CD14-positive monocyte (primary cell): ENCODE measurements around the gene HOXB3. TPM values are rescaled to one million over a fixed set of nuclear protein-coding genes. Genes with fewer than 3 reads are reported as not detected.

Source experiments
- DNase-seq, 3 donors: peaks; one replicate each; pipeline ENCODE4 v3.0.0-alpha.2; 2011 to 2022
- H2AFZ ChIP-seq: 2 replicates; pipeline ENCODE4 v1.6.0; 2012; ENCODE audit warnings: mild to moderate bottlenecking, low read depth, low read length, inconsistent platforms; ENCODE audit not compliant: insufficient read depth, poor library complexity, severe bottlenecking
- H3K27ac ChIP-seq, 2 donors: 1 replicate in 1 of 2; 2 replicates in 1 of 2; pipeline ENCODE4 v1.5.1; 2012 to 2013; ENCODE audit warnings: low read length in 2 of 2, control low read depth in 1 of 2, inconsistent platforms in 1 of 2, low read depth in 1 of 2, mild to moderate bottlenecking in 1 of 2
- H3K27me3 ChIP-seq, 2 donors: one replicate each; pipeline versions ENCODE4 v1.6.0 to v1.6.1; 2011 to 2013; ENCODE audit warnings: low read length in 2 of 2; ENCODE audit not compliant: control insufficient read depth in 2 of 2, insufficient read depth in 2 of 2
- H3K36me3 ChIP-seq, 2 donors: replicated peaks in 1 of 2; 1 replicate in 1 of 2; 2 replicates in 1 of 2; pipeline versions ENCODE4 v1.5.1 to v1.6.1; 2012 to 2013; ENCODE audit warnings: low read length in 2 of 2, control low read depth in 1 of 2, inconsistent platforms in 1 of 2, mild to moderate bottlenecking in 1 of 2; ENCODE audit not compliant: insufficient read depth in 2 of 2, control insufficient read depth in 1 of 2
- H3K4me1 ChIP-seq, 2 donors: 1 replicate in 1 of 2; 2 replicates in 1 of 2; pipeline versions ENCODE4 v1.5.1 to v1.6.1; 2012 to 2013; ENCODE audit warnings: low read length in 2 of 2, control low read depth in 1 of 2, inconsistent platforms in 1 of 2, mild to moderate bottlenecking in 1 of 2, moderate library complexity in 1 of 2; ENCODE audit not compliant: insufficient read depth in 2 of 2, control insufficient read depth in 1 of 2
- H3K4me2 ChIP-seq: replicated peaks from 2 replicates; pipeline ENCODE3; 2012; ENCODE audit warnings: low read length, moderate library complexity, mild to moderate bottlenecking; ENCODE audit not compliant: poor library complexity, severe bottlenecking; ENCODE audit errors: extremely low read depth
- H3K4me3 ChIP-seq, 3 experiments: fragments of 200-600 bp in 1 of 3; sonication (generic) in 1 of 3; replicated peaks in 1 of 3; 1 replicate in 2 of 3; 2 replicates in 1 of 3; pipeline ENCODE4 v1.5.1; 2011 to 2013; ENCODE audit warnings: low read length in 3 of 3, mild to moderate bottlenecking in 3 of 3, control low read depth in 2 of 3, low read depth in 2 of 3, inconsistent platforms in 1 of 3, moderate library complexity in 1 of 3
- H3K79me2 ChIP-seq: 2 replicates; pipeline ENCODE4 v1.6.0; 2012; ENCODE audit warnings: mild to moderate bottlenecking, control low read depth, inconsistent platforms, low read length, moderate library complexity; ENCODE audit not compliant: insufficient read depth
- H3K9ac ChIP-seq: 2 replicates; pipeline ENCODE4 v1.6.0; 2017; ENCODE audit warnings: low read length, mild to moderate bottlenecking; ENCODE audit not compliant: insufficient read depth, poor library complexity, severe bottlenecking
- H3K9me3 ChIP-seq, 2 donors: replicated peaks in 1 of 2; 1 replicate in 1 of 2; 2 replicates in 1 of 2; pipeline versions ENCODE4 v1.5.1 to v1.6.1; 2012 to 2013; ENCODE audit warnings: low read length in 2 of 2, control low read depth in 1 of 2; ENCODE audit not compliant: control insufficient read depth in 1 of 2, insufficient read depth in 1 of 2
- H4K20me1 ChIP-seq: 2 replicates; pipeline ENCODE4 v1.6.0; 2012; ENCODE audit warnings: mild to moderate bottlenecking, low read length, control low read depth, moderate library complexity; ENCODE audit not compliant: insufficient read depth
- H3K27ac Mint-ChIP-seq, 7 donors: one replicate each; pipeline ENCODE4 v1.8.0; 2020; ENCODE audit warnings: mild to moderate bottlenecking in 7 of 7, mixed read lengths in 7 of 7, moderate library complexity in 6 of 7, inconsistent platforms in 2 of 7
- H3K27me3 Mint-ChIP-seq, 3 donors: one replicate each; pipeline ENCODE4 v1.8.0; 2021 to 2022; ENCODE audit warnings: low read depth in 3 of 3, mild to moderate bottlenecking in 3 of 3, mixed read lengths in 3 of 3, moderate library complexity in 3 of 3, inconsistent platforms in 1 of 3
- H3K36me3 Mint-ChIP-seq, 2 donors: one replicate each; pipeline ENCODE4 v1.8.0; 2020; ENCODE audit warnings: mixed read lengths in 2 of 2, inconsistent platforms in 1 of 2, mild to moderate bottlenecking in 1 of 2
- H3K4me1 Mint-ChIP-seq: one replicate; pipeline ENCODE4 v1.8.0; 2020; ENCODE audit warnings: mild to moderate bottlenecking, mixed read lengths
- H3K4me3 Mint-ChIP-seq, 2 donors: one replicate each; pipeline ENCODE4 v1.8.0; 2020; ENCODE audit warnings: mild to moderate bottlenecking in 2 of 2, mixed read lengths in 2 of 2, moderate library complexity in 1 of 2
- H3K9me3 Mint-ChIP-seq, 7 donors: one replicate each; pipeline ENCODE4 v1.8.0; 2020 to 2022; ENCODE audit warnings: mixed read lengths in 7 of 7, mild to moderate bottlenecking in 6 of 7, moderate library complexity in 6 of 7, inconsistent platforms in 2 of 7
- WGBS: methylation state at CpG from one replicate; pipeline ENCODE4 v1.1.5; 2013; ENCODE audit warnings: missing lambda C conversion rate; ENCODE audit not compliant: insufficient coverage; 5-methylcytosine and 5-hydroxymethylcytosine counted together
- intact Hi-C, 2 donors: fragments of 100-400 bp; cut with micrococcal nuclease; formaldehyde crosslinking; loops; one replicate each; pipeline versions ENCODE4 v1.15.0 to v1.15.1; 2023
- polyA plus RNA-seq, 3 donors: library from polyadenylated mRNA; depleted of rRNA in 1 of 3; unstranded in 2 of 3; stranded (reverse) in 1 of 3; fragments of 300-500 nt in 2 of 3; fragments of >200 nt in 1 of 3; fragmentation: Illumina TruSeq in 2 of 3; gene quantifications; 1 replicate in 2 of 3; 2 replicates in 1 of 3; pipeline ENCODE4 v1.2.3, GENCODE V29; 2012 to 2021
- TF ChIP-seq, protein P1 (sequence below): fragments of 200-600 bp; IDR thresholded peaks from one replicate; pipeline ENCODE4 v1.8.0; 2022; ENCODE audit warnings: antibody characterized with exemption, mild to moderate bottlenecking

Gene HOXB3
- polyA plus RNA-seq, 3 donors = 0.56 TPM; not detected in 2

DNA sequence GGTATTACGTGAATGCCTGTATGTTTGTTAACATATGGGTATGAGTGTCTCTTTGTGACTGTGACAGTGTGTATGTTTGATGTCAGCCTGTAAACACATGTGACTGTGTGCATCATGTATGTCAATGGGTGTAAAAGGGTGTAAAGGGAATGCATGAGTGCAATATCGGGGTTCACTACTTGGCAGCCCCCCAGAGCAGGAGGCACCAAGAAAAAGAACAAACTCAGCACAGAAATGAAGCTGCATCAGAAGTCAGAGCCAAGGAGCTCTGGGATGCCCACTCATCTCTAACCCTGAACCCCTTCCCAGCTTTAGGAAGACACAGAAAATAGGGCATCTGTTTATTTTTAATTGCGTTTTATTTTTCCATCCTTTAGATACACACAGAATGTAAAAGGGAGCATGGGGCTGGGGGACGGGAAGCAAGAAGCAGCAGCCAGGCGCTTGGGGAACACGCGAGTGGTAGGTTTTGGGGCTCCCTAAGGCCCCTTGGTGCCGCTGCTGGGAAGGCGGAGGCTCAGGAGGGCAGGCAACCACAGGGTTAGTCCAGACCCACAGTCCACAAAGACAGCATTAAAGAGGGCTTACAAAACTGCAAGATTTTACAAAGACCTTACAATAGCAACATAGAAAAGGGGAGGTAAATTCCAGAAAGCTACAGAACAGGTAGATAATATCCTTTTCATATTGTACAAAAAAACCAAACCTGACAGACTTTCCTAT is 17.0 kb upstream of the HOXB3 start:
- Histone ChIP-seq H3K27ac (no peak overlapping the region), H3K4me1 (peaks cover 23% of the 10 kb centered on the region in 2 donors), H3K36me3 (no peaks in the 10 kb centered on the region), H3K9ac (no peak overlapping the region), H3K79me2 (no peaks in the 10 kb centered on the region), H3K4me2 (no peak overlapping the region), H3K27me3 (peaks cover 56 to 99% of the 10 kb centered on the region in 2 donors), H3K9me3 (peaks cover 3 to 38% of the 10 kb centered on the region in 2 donors), H3K4me3 (no peak overlapping the region), H2AFZ (no peak overlapping the region), H4K20me1 (no peaks in the 10 kb centered on the region)
- no peak overlapping the region for H3K27ac Mint-ChIP-seq
- H3K36me3 Mint-ChIP-seq = peaks cover 9 to 11% of the 10 kb centered on the region in 2 donors
- TF ChIP-seq, protein P1, sequence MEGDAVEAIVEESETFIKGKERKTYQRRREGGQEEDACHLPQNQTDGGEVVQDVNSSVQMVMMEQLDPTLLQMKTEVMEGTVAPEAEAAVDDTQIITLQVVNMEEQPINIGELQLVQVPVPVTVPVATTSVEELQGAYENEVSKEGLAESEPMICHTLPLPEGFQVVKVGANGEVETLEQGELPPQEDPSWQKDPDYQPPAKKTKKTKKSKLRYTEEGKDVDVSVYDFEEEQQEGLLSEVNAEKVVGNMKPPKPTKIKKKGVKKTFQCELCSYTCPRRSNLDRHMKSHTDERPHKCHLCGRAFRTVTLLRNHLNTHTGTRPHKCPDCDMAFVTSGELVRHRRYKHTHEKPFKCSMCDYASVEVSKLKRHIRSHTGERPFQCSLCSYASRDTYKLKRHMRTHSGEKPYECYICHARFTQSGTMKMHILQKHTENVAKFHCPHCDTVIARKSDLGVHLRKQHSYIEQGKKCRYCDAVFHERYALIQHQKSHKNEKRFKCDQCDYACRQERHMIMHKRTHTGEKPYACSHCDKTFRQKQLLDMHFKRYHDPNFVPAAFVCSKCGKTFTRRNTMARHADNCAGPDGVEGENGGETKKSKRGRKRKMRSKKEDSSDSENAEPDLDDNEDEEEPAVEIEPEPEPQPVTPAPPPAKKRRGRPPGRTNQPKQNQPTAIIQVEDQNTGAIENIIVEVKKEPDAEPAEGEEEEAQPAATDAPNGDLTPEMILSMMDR = no peak
- H3K4me1 Mint-ChIP-seq = peaks cover 33% of the 10 kb centered on the region
- peaks cover 0 to 31% (median 19%) of the 10 kb centered on the region in 7 donors for H3K9me3 Mint-ChIP-seq
- peak overlapping the region in 1 of 2 donors; percentile 75 for H3K4me3 Mint-ChIP-seq
- intact Hi-C loops = no loop called here
- WGBS = 100% methylated on average over 2 of the region's 9 CpGs
- DNase-seq = no peak
- peaks cover 90 to 98% (median 96%) of the 10 kb centered on the region in 3 donors for H3K27me3 Mint-ChIP-seq

GRCh38 chr17:48605991-48606891 is 16.2 kb upstream of the HOXB3 start:
- Histone ChIP-seq H3K27me3 (peaks cover 58 to 99% of the 10 kb centered on the region in 2 donors), H3K4me1 (peaks cover 15% of the 10 kb centered on the region in 2 donors), H3K9ac (no peak overlapping the region), H3K36me3 (no peaks in the 10 kb centered on the region), H3K4me2 (no peak overlapping the region), H3K79me2 (no peaks in the 10 kb centered on the region), H2AFZ (no peak overlapping the region), H3K27ac (no peak overlapping the region), H4K20me1 (no peaks in the 10 kb centered on the region), H3K4me3 (no peak overlapping the region), H3K9me3 (peaks cover 0 to 45% of the 10 kb centered on the region in 2 donors)
- Mint-ChIP-seq H3K9me3 (peaks cover 0 to 33% (median 14%) of the 10 kb centered on the region in 7 donors), H3K4me1 (peaks cover 27% of the 10 kb centered on the region), H3K36me3 (peaks cover 3 to 9% of the 10 kb centered on the region in 2 donors), H3K27me3 (peaks cover 90 to 98% (median 96%) of the 10 kb centered on the region in 3 donors), H3K4me3 (peak overlapping the region in 1 of 2 donors; percentile 77), H3K27ac (no peak overlapping the region)
- 96% methylated on average over 18 of the region's 41 CpGs for WGBS
- TF ChIP-seq, protein P1 = no peak
- no peak for DNase-seq
- intact Hi-C loops = no loop called here
